GM12891 (cell line): ENCODE results near the gene CLIC5.

Source experiments
- POLR2A ChIP-seq: IDR thresholded peaks from 2 replicates; pipeline ENCODE4 v1.6.1; 2011; ENCODE audit warnings: low read depth, low read length, control low read depth
- POLR2AphosphoS5 ChIP-seq: IDR thresholded peaks from 2 replicates; pipeline ENCODE4 v1.6.1; 2011; ENCODE audit warnings: low read depth, low read length, control low read depth
- SPI1 ChIP-seq: IDR thresholded peaks from 2 replicates; pipeline ENCODE4 v1.6.1; 2011; ENCODE audit warnings: low read depth, low read length, control low read depth

- TF ChIP-seq POLR2A: no peak
- no peak for TF ChIP-seq POLR2AphosphoS5
- TF ChIP-seq SPI1: no peak
Observed at GRCh38 chr6:46015119-46015968, at the start of gene CLIC5.
